HG03354 (cell line): ENCODE results near the gene MAP7D2.
"Not testable (repeated sequence)": the region's sequence is repeated elsewhere in the genome, so short reads cannot be mapped to it uniquely, and the experiment has no call there.

ENCODE experiments used
- ATAC-seq: cut with Tn5 transposase; IDR thresholded peaks from one replicate; pipeline ENCODE4 v1.9.1; 2021; ENCODE audit warnings: mild to moderate bottlenecking; ENCODE audit not compliant: unreplicated experiment, poor library complexity, severe bottlenecking

Gene MAP7D2

GRCh38 chrX:20116577-20117240 is at the start of gene MAP7D2:
Gene MAP7D2 (minus strand): TSS chrX:20116907. CDS start chrX:20116879, 28 bp downstream.
- ATAC-seq: no peak

GRCh38 chrX:20162516-20162915 is 45.8 kb upstream of the MAP7D2 start:
- ATAC-seq: not testable (repeated sequence)

- no peak for ATAC-seq
Measured at GRCh38 chrX:20159797-20160385, 43.2 kb upstream of the MAP7D2 start.

GRCh38 chrX:20151689-20152088 is 35.0 kb upstream of the MAP7D2 start:
- ATAC-seq: no peak

- ATAC-seq: no peak
Measured at GRCh38 chrX:20149326-20149725, 32.6 kb upstream of the MAP7D2 start.

- no peak for ATAC-seq
Measured at GRCh38 chrX:20147561-20147960, 30.9 kb upstream of the MAP7D2 start.

GRCh38 chrX:20144491-20144890 is 27.8 kb upstream of the MAP7D2 start:
- ATAC-seq: no peak

GRCh38 chrX:20143561-20143960 is 26.9 kb upstream of the MAP7D2 start:
- ATAC-seq: no peak

GRCh38 chrX:20143111-20143510 is 26.4 kb upstream of the MAP7D2 start:
- no peak for ATAC-seq

- peak; percentile 98 for ATAC-seq
Measured at GRCh38 chrX:20141281-20142220, 24.8 kb upstream of the MAP7D2 start, which contains the start of gene EIF1AX. Gene EIF1AX (minus strand): TSS chrX:20141838. CDS start chrX:20141640, 198 bp downstream.

- ATAC-seq: no peak
Measured at GRCh38 chrX:20140420-20140819, 23.7 kb upstream of the MAP7D2 start.

- no peak for ATAC-seq
Measured at GRCh38 chrX:20139966-20140365, 23.3 kb upstream of the MAP7D2 start.

- no peak for ATAC-seq
Measured at GRCh38 chrX:20135944-20136343, 19.2 kb upstream of the MAP7D2 start.

GRCh38 chrX:20132666-20133065 is 16.0 kb upstream of the MAP7D2 start:
- ATAC-seq: no peak

- ATAC-seq: no peak
Measured at GRCh38 chrX:20130357-20130756, 13.7 kb upstream of the MAP7D2 start.

- no peak for ATAC-seq
Measured at GRCh38 chrX:20129547-20129946, 12.8 kb upstream of the MAP7D2 start.

GRCh38 chrX:20128670-20129069 is 12.0 kb upstream of the MAP7D2 start:
- ATAC-seq: no peak

GRCh38 chrX:20127440-20127839 is 10.7 kb upstream of the MAP7D2 start:
- peak; percentile 62 for ATAC-seq

GRCh38 chrX:20126833-20127232 is 10.1 kb upstream of the MAP7D2 start:
- ATAC-seq: not testable (repeated sequence)

- no peak for ATAC-seq
Measured at GRCh38 chrX:20124964-20125363, 8.3 kb upstream of the MAP7D2 start.
